GM12865 (cell line): Measurements from ENCODE around the gene CTSD.

ENCODE experiments used
- DNase-seq: peaks from one replicate; pipeline ENCODE4 v3.0.0; 2010; ENCODE audit warnings: low read depth
- H3K4me3 ChIP-seq: 2 replicates; pipeline ENCODE4 v1.5.1; 2011; ENCODE audit warnings: mild to moderate bottlenecking, low read depth, low read length, control low read depth
- CTCF ChIP-seq: IDR thresholded peaks from 2 replicates; pipeline ENCODE4 v1.5.1; 2011; ENCODE audit warnings: low read length, control low read depth, low read depth, inconsistent platforms; ENCODE audit not compliant: insufficient read depth; ENCODE audit errors: missing control alignments

CTSD gene

DNA sequence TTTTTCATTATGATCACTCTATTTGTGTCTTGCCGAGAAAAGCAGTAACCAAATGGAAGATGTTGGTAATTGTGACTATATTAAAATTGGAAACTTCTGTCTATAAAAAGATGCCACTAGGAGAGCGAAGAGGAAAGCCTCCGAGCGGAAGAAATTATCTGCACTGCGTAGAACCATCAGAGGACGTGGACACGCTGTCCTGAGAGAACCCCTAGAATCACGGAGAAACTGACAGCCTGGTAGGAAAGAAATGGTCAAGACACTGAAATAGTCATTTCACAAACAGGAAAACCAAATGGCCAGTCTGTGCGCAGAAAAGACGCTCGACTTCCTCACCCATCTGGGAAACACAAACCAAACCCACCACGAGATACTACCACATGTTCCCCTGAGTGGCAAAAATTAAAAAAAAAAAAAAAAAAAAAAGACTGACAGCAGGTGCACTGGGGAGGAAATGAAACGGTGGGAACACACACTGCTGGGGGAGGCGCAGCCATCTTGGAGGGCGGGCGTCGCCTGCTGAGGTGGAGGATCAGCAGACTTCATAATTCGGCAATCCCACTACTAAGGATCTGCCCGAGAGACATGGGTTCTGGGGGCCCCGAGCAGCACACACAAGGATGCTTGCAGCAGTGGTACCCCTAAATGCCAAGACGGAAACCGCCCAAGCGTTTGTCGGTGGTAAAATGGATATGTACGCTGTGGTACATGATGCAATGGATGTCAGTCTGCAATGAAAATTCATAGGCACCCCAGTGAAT is 34.6 kb downstream of the CTSD start:
- H3K4me3 ChIP-seq, result no peak overlapping the region
- no peak for TF ChIP-seq CTCF
- DNase-seq, result no peak

DNA sequence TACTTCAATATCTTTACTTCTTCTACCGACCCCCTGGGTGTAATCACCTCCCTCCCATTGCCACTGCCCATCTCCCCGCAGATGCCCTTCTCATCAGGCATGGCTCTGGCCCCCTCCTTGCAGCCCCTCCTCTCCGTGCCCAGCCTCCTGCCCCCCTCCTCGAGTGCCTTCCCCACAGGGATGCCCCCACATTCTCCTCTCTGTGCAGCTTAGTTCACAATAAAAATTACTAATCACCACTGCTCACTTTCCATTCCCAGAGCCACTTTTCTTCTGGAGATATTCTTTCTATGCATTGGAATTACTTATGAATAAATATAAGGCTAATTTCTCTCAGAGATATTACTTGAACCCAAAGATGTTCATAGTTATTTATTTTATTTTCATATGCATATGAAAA is 35.4 kb downstream of the CTSD start:
- H3K4me3 ChIP-seq, result no peak overlapping the region
- DNase-seq, result no peak
- no peak for TF ChIP-seq CTCF

DNA sequence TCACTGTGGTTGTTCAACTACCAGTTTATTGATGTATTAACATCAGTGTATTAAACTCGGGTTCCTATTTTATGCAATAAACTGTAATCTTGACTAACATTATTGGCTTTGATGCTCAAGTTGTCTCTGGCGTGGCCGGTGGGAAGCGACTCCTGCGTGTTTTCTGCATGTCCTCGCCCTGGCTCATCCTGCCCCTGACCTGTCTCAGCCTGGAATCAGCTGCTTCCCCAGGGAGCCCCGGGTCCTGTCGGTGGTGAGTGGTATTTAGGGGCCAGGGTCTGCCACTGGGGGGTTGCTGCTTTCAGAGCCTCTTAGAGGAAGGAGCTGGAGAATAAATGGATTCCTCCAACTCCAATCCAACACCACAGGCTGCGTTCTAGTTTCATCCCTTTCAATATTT is 35.9 kb downstream of the CTSD start:
- no peak overlapping the region for H3K4me3 ChIP-seq
- no peak for DNase-seq
- no peak for TF ChIP-seq CTCF

GRCh38 chr11:1727096-1727690 is 36.5 kb downstream of the CTSD start:
- DNase-seq, result no peak
- TF ChIP-seq CTCF, result no peak
- H3K4me3 ChIP-seq, result no peak overlapping the region

GRCh38 chr11:1719781-1720180 is 43.9 kb downstream of the CTSD start:
- no peak overlapping the region for H3K4me3 ChIP-seq
- TF ChIP-seq CTCF, result no peak
- DNase-seq, result no peak

- no peak overlapping the region for H3K4me3 ChIP-seq
- TF ChIP-seq CTCF, result no peak
- DNase-seq, result no peak
Measured at GRCh38 chr11:1718326-1718725, 45.4 kb downstream of the CTSD start.

DNA sequence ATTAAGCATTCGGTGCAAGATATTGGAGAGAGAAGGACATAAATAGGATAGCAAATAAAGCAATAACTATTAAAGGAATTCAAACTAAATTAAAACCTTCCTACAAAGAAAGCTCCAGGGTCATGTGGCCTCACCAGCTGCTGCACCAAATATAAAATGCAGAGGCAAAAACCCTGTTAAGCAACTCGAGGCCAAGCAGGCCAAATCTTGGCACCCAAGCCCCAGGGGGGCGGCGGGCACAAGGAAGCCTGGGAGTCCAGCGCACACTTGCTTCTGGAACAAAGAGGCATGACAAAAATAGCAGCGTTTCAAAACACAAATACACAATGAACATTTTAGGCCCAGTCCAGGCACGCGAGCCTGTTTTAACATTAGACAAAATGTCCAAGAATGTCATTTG is 46.0 kb downstream of the CTSD start:
- no peak for DNase-seq
- TF ChIP-seq CTCF, result no peak
- H3K4me3 ChIP-seq, result no peak overlapping the region
